ENCODE results near the gene GTF2A1. TPM values are rescaled to one million over a fixed set of nuclear protein-coding genes. Genes with fewer than 3 reads are reported as not detected.

Gene GTF2A1
- polyA plus RNA-seq (2013, experiment 1 of 2), result 18.2 TPM
- 19.9 TPM for polyA plus RNA-seq (2013, experiment 2 of 2)

- peak within 1 kb of the TSS; percentile 100 for H4K91ac ChIP-seq (ENCODE audit: low read length)
- H2BK12ac ChIP-seq (ENCODE audit: low read length in 2 of 2), result peak within 1 kb of the TSS in 1 of 2 experiments; percentile 87
- peak within 1 kb of the TSS; percentile 46 for H2AFZ ChIP-seq (ENCODE audit: low read depth, low read length)
- peak; percentile 97 for DNase-seq
- H3K23ac ChIP-seq (ENCODE audit: low read length in 2 of 2), result peak within 1 kb of the TSS in 1 of 2 experiments; percentile 75
- no peaks in the 10 kb centered on the region for H3K27me3 ChIP-seq (ENCODE audit: control insufficient read depth in 1 of 2, insufficient read depth in 1 of 2, low read length in 2 of 2)
- peak within 1 kb of the TSS; percentile 91 to 97 for H3K4me3 ChIP-seq (ENCODE audit: insufficient read depth in 1 of 2, low read depth in 1 of 2, low read length in 2 of 2)
- H3K79me1 ChIP-seq (replicated peaks; ENCODE audit: low read length, poor library complexity, severe bottlenecking), result peaks cover 2% of the 10 kb centered on the region
- H3K4me2 ChIP-seq (ENCODE audit: low read length, poor library complexity, severe bottlenecking), result peak within 1 kb of the TSS; percentile 77
- H2BK120ac ChIP-seq (ENCODE audit: low read depth, low read length), result peak within 1 kb of the TSS; percentile 98
- H3K9me3 ChIP-seq (ENCODE audit: control insufficient read depth, low read length), result no peaks in the 10 kb centered on the region
- peak within 1 kb of the TSS; percentile 96 for H2BK15ac ChIP-seq (ENCODE audit: low read depth, poor library complexity, severe bottlenecking)
- peak within 1 kb of the TSS; percentile 74 to 87 for H3K14ac ChIP-seq (ENCODE audit: low read length in 2 of 2)
- peaks cover 2% of the 10 kb centered on the region for H3K4me1 ChIP-seq (ENCODE audit: control insufficient read depth, insufficient read depth, low read depth, low read length)
- H4K8ac ChIP-seq (ENCODE audit: low read length), result peak within 1 kb of the TSS; percentile 100
- peak within 1 kb of the TSS; percentile 96 to 98 for H3K4ac ChIP-seq (ENCODE audit: low read depth in 1 of 2, low read length in 2 of 2)
- under 1% methylated on average over 59 of the region's 84 CpGs for WGBS
- H2AK5ac ChIP-seq (ENCODE audit: low read length, severe bottlenecking), result peak within 1 kb of the TSS; percentile 91
- peak within 1 kb of the TSS; percentile 100 for H3K27ac ChIP-seq (ENCODE audit: low read length, poor library complexity, severe bottlenecking)
- H3K36me3 ChIP-seq (ENCODE audit: control insufficient read depth in 1 of 2, insufficient read depth in 2 of 2, low read depth in 1 of 2, low read length in 2 of 2), result peaks cover 0 to 7% of the 10 kb centered on the region in 2 experiments
- peak within 1 kb of the TSS; percentile 99 to 100 for H3K18ac ChIP-seq (ENCODE audit: low read depth in 1 of 2, low read length in 2 of 2)
- peak within 1 kb of the TSS; percentile 100 for H3K9ac ChIP-seq (ENCODE audit: low read length)
- H2BK5ac ChIP-seq (ENCODE audit: low read depth, low read length, poor library complexity, severe bottlenecking), result peak within 1 kb of the TSS; percentile 100
These were observed at the start of gene GTF2A1 for GRCh38 chr14:81220830-81221578. Gene GTF2A1, minus strand, starts transcription at chr14:81220959. Its CDS starts 441 bp downstream, at chr14:81220518.

GRCh38 chr14:81269979-81270375 lies 49.2 kb upstream of the GTF2A1 start:
- H2BK15ac ChIP-seq (ENCODE audit: low read depth, poor library complexity, severe bottlenecking), result no peak overlapping the region
- no peak overlapping the region for H4K91ac ChIP-seq (ENCODE audit: low read length)
- H2AK5ac ChIP-seq (ENCODE audit: low read length, severe bottlenecking), result no peak overlapping the region
- peaks cover 2% of the 10 kb centered on the region for H3K4me1 ChIP-seq (ENCODE audit: control insufficient read depth, insufficient read depth, low read depth, low read length)
- H2BK5ac ChIP-seq (ENCODE audit: low read depth, low read length, poor library complexity, severe bottlenecking), result no peak overlapping the region
- no peak overlapping the region for H3K4ac ChIP-seq (ENCODE audit: low read depth in 1 of 2, low read length in 2 of 2)
- 83% methylated on average over 3 of the region's 3 CpGs for WGBS
- no peak overlapping the region for H2AFZ ChIP-seq (ENCODE audit: low read depth, low read length)
- H3K4me2 ChIP-seq (ENCODE audit: low read length, poor library complexity, severe bottlenecking), result no peak overlapping the region
- H3K4me3 ChIP-seq (ENCODE audit: insufficient read depth in 1 of 2, low read depth in 1 of 2, low read length in 2 of 2), result no peak overlapping the region
- H3K18ac ChIP-seq (ENCODE audit: low read depth in 1 of 2, low read length in 2 of 2), result no peak overlapping the region
- H3K23ac ChIP-seq (ENCODE audit: low read length in 2 of 2), result no peak overlapping the region
- no peak overlapping the region for H4K8ac ChIP-seq (ENCODE audit: low read length)
- H3K14ac ChIP-seq (ENCODE audit: low read length in 2 of 2), result no peak overlapping the region
- peaks cover 0 to 22% of the 10 kb centered on the region in 2 experiments for H3K36me3 ChIP-seq (ENCODE audit: control insufficient read depth in 1 of 2, insufficient read depth in 2 of 2, low read depth in 1 of 2, low read length in 2 of 2)
- H3K9ac ChIP-seq (ENCODE audit: low read length), result peak overlapping the region; percentile 31
- no peak overlapping the region for H2BK120ac ChIP-seq (ENCODE audit: low read depth, low read length)
- H3K79me1 ChIP-seq (replicated peaks; ENCODE audit: low read length, poor library complexity, severe bottlenecking), result no peaks in the 10 kb centered on the region
- H3K27ac ChIP-seq (ENCODE audit: low read length, poor library complexity, severe bottlenecking), result no peak overlapping the region
- peaks cover 0 to 5% of the 10 kb centered on the region in 2 experiments for H3K27me3 ChIP-seq (ENCODE audit: control insufficient read depth in 1 of 2, insufficient read depth in 1 of 2, low read length in 2 of 2)
- H2BK12ac ChIP-seq (ENCODE audit: low read length in 2 of 2), result no peak overlapping the region
- no peaks in the 10 kb centered on the region for H3K9me3 ChIP-seq (ENCODE audit: control insufficient read depth, low read length)
- DNase-seq, result no peak

GRCh38 chr14:81269100-81269978 lies 48.6 kb upstream of the GTF2A1 start:
- Histone ChIP-seq H3K79me1 (replicated peaks; ENCODE audit: low read length, poor library complexity, severe bottlenecking) (no peaks in the 10 kb centered on the region), H3K14ac (ENCODE audit: low read length in 2 of 2) (no peak overlapping the region), H4K8ac (ENCODE audit: low read length) (no peak overlapping the region), H2AFZ (ENCODE audit: low read depth, low read length) (no peak overlapping the region), H2BK120ac (ENCODE audit: low read depth, low read length) (no peak overlapping the region), H3K9me3 (ENCODE audit: control insufficient read depth, low read length) (no peaks in the 10 kb centered on the region), H2BK12ac (ENCODE audit: low read length in 2 of 2) (no peak overlapping the region), H3K36me3 (ENCODE audit: control insufficient read depth in 1 of 2, insufficient read depth in 2 of 2, low read depth in 1 of 2, low read length in 2 of 2) (peaks cover 0 to 22% of the 10 kb centered on the region in 2 experiments), H2AK5ac (ENCODE audit: low read length, severe bottlenecking) (no peak overlapping the region), H3K9ac (ENCODE audit: low read length) (peak overlapping the region; percentile 31), H3K27ac (ENCODE audit: low read length, poor library complexity, severe bottlenecking) (no peak overlapping the region), H2BK15ac (ENCODE audit: low read depth, poor library complexity, severe bottlenecking) (no peak overlapping the region), H3K4ac (ENCODE audit: low read depth in 1 of 2, low read length in 2 of 2) (no peak overlapping the region), H3K18ac (ENCODE audit: low read depth in 1 of 2, low read length in 2 of 2) (no peak overlapping the region), H4K91ac (ENCODE audit: low read length) (no peak overlapping the region), H3K4me3 (ENCODE audit: insufficient read depth in 1 of 2, low read depth in 1 of 2, low read length in 2 of 2) (no peak overlapping the region), H3K23ac (ENCODE audit: low read length in 2 of 2) (no peak overlapping the region), H3K4me2 (ENCODE audit: low read length, poor library complexity, severe bottlenecking) (no peak overlapping the region), H2BK5ac (ENCODE audit: low read depth, low read length, poor library complexity, severe bottlenecking) (no peak overlapping the region), H3K27me3 (ENCODE audit: control insufficient read depth in 1 of 2, insufficient read depth in 1 of 2, low read length in 2 of 2) (peaks cover 0 to 5% of the 10 kb centered on the region in 2 experiments), H3K4me1 (ENCODE audit: control insufficient read depth, insufficient read depth, low read depth, low read length) (peaks cover 2% of the 10 kb centered on the region)
- WGBS, result 59% methylated on average over 6 of the region's 7 CpGs
- peak; percentile 61 for DNase-seq

GRCh38 chr14:81268016-81268416 lies 47.3 kb upstream of the GTF2A1 start:
- H4K91ac ChIP-seq (ENCODE audit: low read length), result no peak overlapping the region
- H2BK5ac ChIP-seq (ENCODE audit: low read depth, low read length, poor library complexity, severe bottlenecking), result no peak overlapping the region
- H2AK5ac ChIP-seq (ENCODE audit: low read length, severe bottlenecking), result no peak overlapping the region
- H3K4ac ChIP-seq (ENCODE audit: low read depth in 1 of 2, low read length in 2 of 2), result no peak overlapping the region
- no peak overlapping the region for H3K27ac ChIP-seq (ENCODE audit: low read length, poor library complexity, severe bottlenecking)
- no peak overlapping the region for H3K4me3 ChIP-seq (ENCODE audit: insufficient read depth in 1 of 2, low read depth in 1 of 2, low read length in 2 of 2)
- H2BK15ac ChIP-seq (ENCODE audit: low read depth, poor library complexity, severe bottlenecking), result no peak overlapping the region
- H3K18ac ChIP-seq (ENCODE audit: low read depth in 1 of 2, low read length in 2 of 2), result no peak overlapping the region
- H3K27me3 ChIP-seq (ENCODE audit: control insufficient read depth in 1 of 2, insufficient read depth in 1 of 2, low read length in 2 of 2), result peaks cover 0 to 5% of the 10 kb centered on the region in 2 experiments
- H3K79me1 ChIP-seq (replicated peaks; ENCODE audit: low read length, poor library complexity, severe bottlenecking), result no peaks in the 10 kb centered on the region
- H3K9me3 ChIP-seq (ENCODE audit: control insufficient read depth, low read length), result no peaks in the 10 kb centered on the region
- no peak overlapping the region for H2BK12ac ChIP-seq (ENCODE audit: low read length in 2 of 2)
- H2BK120ac ChIP-seq (ENCODE audit: low read depth, low read length), result no peak overlapping the region
- no peak overlapping the region for H3K9ac ChIP-seq (ENCODE audit: low read length)
- WGBS, result 31% methylated on average over 3 of the region's 3 CpGs
- peaks cover 2% of the 10 kb centered on the region for H3K4me1 ChIP-seq (ENCODE audit: control insufficient read depth, insufficient read depth, low read depth, low read length)
- DNase-seq, result peak; percentile 3
- no peak overlapping the region for H3K4me2 ChIP-seq (ENCODE audit: low read length, poor library complexity, severe bottlenecking)
- H3K14ac ChIP-seq (ENCODE audit: low read length in 2 of 2), result no peak overlapping the region
- peaks cover 0 to 22% of the 10 kb centered on the region in 2 experiments for H3K36me3 ChIP-seq (ENCODE audit: control insufficient read depth in 1 of 2, insufficient read depth in 2 of 2, low read depth in 1 of 2, low read length in 2 of 2)
- H2AFZ ChIP-seq (ENCODE audit: low read depth, low read length), result no peak overlapping the region
- no peak overlapping the region for H3K23ac ChIP-seq (ENCODE audit: low read length in 2 of 2)
- H4K8ac ChIP-seq (ENCODE audit: low read length), result no peak overlapping the region

All from mesenchymal stem cell (in vitro differentiated cells and primary cell).